NB4 (cell line): ENCODE data around the gene SLC25A44.

Source experiments
- CTCF ChIP-seq: IDR thresholded peaks from one replicate; pipeline ENCODE4 v1.5.1; 2012; ENCODE audit warnings: low read depth, low read length
- MYC ChIP-seq: IDR thresholded peaks from 2 replicates; pipeline ENCODE4 v1.6.1; 2011; ENCODE audit warnings: low read depth, low read length

- TF ChIP-seq MYC (no peak), CTCF (no peak)
Observed at GRCh38 chr1:156249593-156249992, 55.7 kb downstream of the SLC25A44 start.
